ENCODE results near the gene ZNF141.
"Not testable (repeated sequence)": the region's sequence is repeated elsewhere in the genome, so short reads cannot be mapped to it uniquely, and the experiment has no call there.

ZNF141 gene

GRCh38 chr4:337143-337931 is at the start of gene ZNF141:
Gene ZNF141 (plus strand): TSS chr4:337814. CDS start chr4:337984, 170 bp downstream.
- peak; percentile 76 to 83 for DNase-seq (ENCODE audit: extremely low read depth in 1 of 2, low read depth in 1 of 2)

GRCh38 chr4:288891-289290 is 48.7 kb upstream of the ZNF141 start:
- DNase-seq (ENCODE audit: extremely low read depth in 1 of 2, low read depth in 1 of 2), result no peak

GRCh38 chr4:294732-295131 is 42.9 kb upstream of the ZNF141 start:
- no peak for DNase-seq (ENCODE audit: extremely low read depth in 1 of 2, low read depth in 1 of 2)

- DNase-seq (ENCODE audit: extremely low read depth in 1 of 2, low read depth in 1 of 2), result no peak
Observed at GRCh38 chr4:302381-302780, 35.2 kb upstream of the ZNF141 start.

GRCh38 chr4:304516-304915 is 33.1 kb upstream of the ZNF141 start:
- DNase-seq (ENCODE audit: extremely low read depth in 1 of 2, low read depth in 1 of 2), result not testable (repeated sequence)

- DNase-seq (ENCODE audit: extremely low read depth in 1 of 2, low read depth in 1 of 2), result no peak
Observed at GRCh38 chr4:304969-305680, 32.5 kb upstream of the ZNF141 start, which contains the start of gene ZNF732. Gene ZNF732 (minus strand): TSS chr4:305474. CDS start chr4:305310, 164 bp downstream.

GRCh38 chr4:306551-306961 is 31.1 kb upstream of the ZNF141 start:
- no peak for DNase-seq (ENCODE audit: extremely low read depth in 1 of 2, low read depth in 1 of 2)

- DNase-seq (ENCODE audit: extremely low read depth in 1 of 2, low read depth in 1 of 2), result no peak
Observed at GRCh38 chr4:309807-310206, 27.8 kb upstream of the ZNF141 start.

- DNase-seq (ENCODE audit: extremely low read depth in 1 of 2, low read depth in 1 of 2), result no peak
Observed at GRCh38 chr4:314296-314903, 23.2 kb upstream of the ZNF141 start.

- DNase-seq (ENCODE audit: extremely low read depth in 1 of 2, low read depth in 1 of 2), result no peak
Observed at GRCh38 chr4:328729-329128, 8.9 kb upstream of the ZNF141 start.

- DNase-seq (ENCODE audit: extremely low read depth in 1 of 2, low read depth in 1 of 2), result no peak
Observed at GRCh38 chr4:335515-335914, 2.1 kb upstream of the ZNF141 start.

GRCh38 chr4:336099-336892 is 1.3 kb upstream of the ZNF141 start:
- DNase-seq (ENCODE audit: extremely low read depth in 1 of 2, low read depth in 1 of 2), result no peak

- DNase-seq (ENCODE audit: extremely low read depth in 1 of 2, low read depth in 1 of 2), result peak in 1 of 2 donors; percentile 10
Observed at GRCh38 chr4:336893-337142, 796 bp upstream of the ZNF141 start.

GRCh38 chr4:337932-338758 is 531 bp downstream of the ZNF141 start:
- no peak for DNase-seq (ENCODE audit: extremely low read depth in 1 of 2, low read depth in 1 of 2)

GRCh38 chr4:338759-339097 is 1.1 kb downstream of the ZNF141 start:
- no peak for DNase-seq (ENCODE audit: extremely low read depth in 1 of 2, low read depth in 1 of 2)

- no peak for DNase-seq (ENCODE audit: extremely low read depth in 1 of 2, low read depth in 1 of 2)
Observed at GRCh38 chr4:340011-340410, 2.4 kb downstream of the ZNF141 start.

GRCh38 chr4:373062-373839 is 35.6 kb downstream of the ZNF141 start:
- no peak for DNase-seq (ENCODE audit: extremely low read depth in 1 of 2, low read depth in 1 of 2)

GRCh38 chr4:374298-375160 is 36.9 kb downstream of the ZNF141 start:
- DNase-seq (ENCODE audit: extremely low read depth in 1 of 2, low read depth in 1 of 2), result no peak

All from activated CD8-positive, alpha-beta memory T cell treated with anti-CD3 and anti-CD28 coated beads for 1 hour (primary cell).